ENCODE measurements around the gene TRDMT1. TPM values are rescaled to one million over a fixed set of nuclear protein-coding genes. Genes with fewer than 3 reads are reported as not detected.
A peak's percentile ranks its signal among the peaks of the same experiment; 100 is the strongest.

The TRDMT1 gene
- total RNA-seq, 4 donors from 2014 or later = 4.0 to 24.8 (median 6.4) TPM

DNA sequence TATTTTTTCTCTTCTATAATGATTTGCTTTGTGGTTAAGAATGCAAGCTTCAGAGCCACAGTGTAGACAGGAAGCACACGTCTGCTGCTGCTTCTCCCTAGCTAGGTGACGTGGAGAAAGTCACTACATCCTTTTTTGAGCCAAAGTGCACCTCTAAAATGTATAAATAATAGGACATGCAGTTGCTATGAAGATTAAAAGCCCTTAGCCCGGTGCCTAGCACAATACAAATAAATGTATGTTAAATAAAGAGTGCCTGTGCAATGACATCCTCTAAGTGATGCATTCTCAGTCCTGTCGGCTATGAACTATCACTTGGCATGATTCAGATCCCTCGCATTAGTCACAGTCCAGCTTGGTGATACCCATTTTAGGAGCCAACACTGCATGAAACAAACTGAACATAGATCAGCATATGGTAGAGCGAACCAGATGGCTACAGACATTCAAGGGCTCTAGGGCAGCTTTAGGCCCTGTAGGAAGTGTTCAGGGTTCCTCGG is 4.8 kb upstream of the TRDMT1 start:
- H3K4me1 ChIP-seq = no peaks in the 10 kb centered on the region
- no peaks in the 10 kb centered on the region for H3K9me3 ChIP-seq
- H3K4me3 ChIP-seq = no peak overlapping the region
- no peaks in the 10 kb centered on the region for H3K27me3 ChIP-seq
- no peak for TF ChIP-seq POLR2A (IDR thresholded peaks at IDR 0.05)
- TF ChIP-seq, protein P1, sequence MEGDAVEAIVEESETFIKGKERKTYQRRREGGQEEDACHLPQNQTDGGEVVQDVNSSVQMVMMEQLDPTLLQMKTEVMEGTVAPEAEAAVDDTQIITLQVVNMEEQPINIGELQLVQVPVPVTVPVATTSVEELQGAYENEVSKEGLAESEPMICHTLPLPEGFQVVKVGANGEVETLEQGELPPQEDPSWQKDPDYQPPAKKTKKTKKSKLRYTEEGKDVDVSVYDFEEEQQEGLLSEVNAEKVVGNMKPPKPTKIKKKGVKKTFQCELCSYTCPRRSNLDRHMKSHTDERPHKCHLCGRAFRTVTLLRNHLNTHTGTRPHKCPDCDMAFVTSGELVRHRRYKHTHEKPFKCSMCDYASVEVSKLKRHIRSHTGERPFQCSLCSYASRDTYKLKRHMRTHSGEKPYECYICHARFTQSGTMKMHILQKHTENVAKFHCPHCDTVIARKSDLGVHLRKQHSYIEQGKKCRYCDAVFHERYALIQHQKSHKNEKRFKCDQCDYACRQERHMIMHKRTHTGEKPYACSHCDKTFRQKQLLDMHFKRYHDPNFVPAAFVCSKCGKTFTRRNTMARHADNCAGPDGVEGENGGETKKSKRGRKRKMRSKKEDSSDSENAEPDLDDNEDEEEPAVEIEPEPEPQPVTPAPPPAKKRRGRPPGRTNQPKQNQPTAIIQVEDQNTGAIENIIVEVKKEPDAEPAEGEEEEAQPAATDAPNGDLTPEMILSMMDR (IDR thresholded peaks at IDR 0.05) = no peak
- no peaks in the 10 kb centered on the region for H3K36me3 ChIP-seq
- H3K27ac ChIP-seq = peak overlapping the region in 3 of 4 donors; percentile 38 to 58 (median 48)
- no peak for DNase-seq

DNA sequence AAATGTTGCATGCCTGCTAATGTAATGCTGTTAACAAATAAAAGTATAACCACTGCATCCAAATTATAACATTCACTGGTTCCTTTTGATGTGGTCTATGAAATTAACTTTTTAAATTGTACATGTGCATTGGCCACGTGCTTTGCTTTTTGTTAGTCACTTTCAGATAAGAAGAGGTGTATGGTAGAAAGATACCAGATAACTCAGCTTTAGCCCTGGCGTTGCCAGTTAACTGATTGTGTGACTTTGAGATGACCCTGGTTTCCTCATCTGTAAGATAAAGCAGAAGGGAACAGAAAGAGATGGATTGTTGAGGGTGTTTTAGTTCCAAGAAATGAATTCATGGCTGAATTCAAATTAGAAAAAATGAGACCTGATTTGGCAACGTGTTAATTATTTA is 1.9 kb upstream of the TRDMT1 start:
- Histone ChIP-seq H3K4me3 (no peak overlapping the region), H3K27me3 (no peaks in the 10 kb centered on the region), H3K27ac (no peak overlapping the region), H3K4me1 (peaks cover 0 to 9% (median 0%) of the 10 kb centered on the region in 4 donors), H3K36me3 (no peaks in the 10 kb centered on the region), H3K9me3 (no peaks in the 10 kb centered on the region)
- no peak for DNase-seq
- TF ChIP-seq, protein P1 (IDR thresholded peaks at IDR 0.05) = no peak
- TF ChIP-seq POLR2A (IDR thresholded peaks at IDR 0.05) = no peak

GRCh38 chr10:17202999-17203398 is 1.5 kb upstream of the TRDMT1 start:
- no peaks in the 10 kb centered on the region for H3K9me3 ChIP-seq
- no peak overlapping the region for H3K27ac ChIP-seq
- peaks cover 0 to 9% (median 0%) of the 10 kb centered on the region in 4 donors for H3K4me1 ChIP-seq
- H3K4me3 ChIP-seq = no peak overlapping the region
- no peaks in the 10 kb centered on the region for H3K27me3 ChIP-seq
- TF ChIP-seq POLR2A (IDR thresholded peaks at IDR 0.05) = no peak
- TF ChIP-seq, protein P1 (IDR thresholded peaks at IDR 0.05) = no peak
- no peaks in the 10 kb centered on the region for H3K36me3 ChIP-seq
- DNase-seq = no peak

DNA sequence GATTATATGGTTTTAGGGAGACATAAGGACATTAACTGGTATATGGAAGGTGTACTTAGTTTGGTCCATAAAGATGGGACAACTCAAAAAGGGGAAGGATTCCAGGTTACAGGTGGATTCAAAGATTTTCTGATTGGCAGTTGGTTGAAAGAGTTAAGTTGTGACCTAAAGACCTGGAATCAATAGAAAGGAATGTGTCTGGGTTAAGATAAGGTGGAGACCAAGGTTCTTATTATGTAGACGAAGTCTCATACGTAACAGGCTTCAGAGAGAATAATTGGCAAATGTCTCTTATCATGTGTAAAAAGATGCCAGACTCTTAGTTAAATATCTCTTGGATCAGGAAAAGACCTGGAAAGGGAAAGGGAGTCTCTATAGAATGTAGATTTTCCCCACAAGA is 1.0 kb upstream of the TRDMT1 start:
- Histone ChIP-seq H3K27ac (no peak overlapping the region), H3K4me3 (no peak overlapping the region), H3K9me3 (no peaks in the 10 kb centered on the region), H3K36me3 (no peaks in the 10 kb centered on the region), H3K4me1 (peaks cover 0 to 9% (median 0%) of the 10 kb centered on the region in 4 donors), H3K27me3 (no peaks in the 10 kb centered on the region)
- no peak for TF ChIP-seq POLR2A (IDR thresholded peaks at IDR 0.05)
- TF ChIP-seq, protein P1 (IDR thresholded peaks at IDR 0.05) = no peak
- no peak for DNase-seq

- H3K4me3 ChIP-seq = peak overlapping the region; percentile 67 to 87 (median 82)
- H3K27ac ChIP-seq = peak overlapping the region; percentile 84 to 94 (median 89)
- no peaks in the 10 kb centered on the region for H3K27me3 ChIP-seq
- no peaks in the 10 kb centered on the region for H3K9me3 ChIP-seq
- TF ChIP-seq POLR2A (IDR thresholded peaks at IDR 0.05) = no peak
- TF ChIP-seq, protein P1 (IDR thresholded peaks at IDR 0.05) = no peak
- H3K36me3 ChIP-seq = no peaks in the 10 kb centered on the region
- DNase-seq = no peak
- H3K4me1 ChIP-seq = peaks cover 0 to 9% (median 0%) of the 10 kb centered on the region in 4 donors
Measured at GRCh38 chr10:17201794-17202116, 283 bp upstream of the TRDMT1 start.
